TTC549 (cell line): Measurements from ENCODE around the gene ZFC3H1.
"Not testable (repeated sequence)": the region's sequence is repeated elsewhere in the genome, so short reads cannot be mapped to it uniquely, and the experiment has no call there.

Experiments
- FAIRE-seq: peaks from 2 replicates; lab custom pipeline; 2012; peaks lifted over from hg19 to GRCh38; lab: Jason Lieb, UNC

The ZFC3H1 gene

GRCh38 chr12:71663561-71664410, at the start of gene ZFC3H1, which contains the start of gene THAP2:
Gene ZFC3H1 (minus strand): TSS chr12:71663848. CDS start chr12:71663610, 238 bp downstream.
Gene THAP2 (plus strand): TSS chr12:71664301. CDS start chr12:71664510, 209 bp downstream.
- FAIRE-seq = peak; percentile 95

DNA sequence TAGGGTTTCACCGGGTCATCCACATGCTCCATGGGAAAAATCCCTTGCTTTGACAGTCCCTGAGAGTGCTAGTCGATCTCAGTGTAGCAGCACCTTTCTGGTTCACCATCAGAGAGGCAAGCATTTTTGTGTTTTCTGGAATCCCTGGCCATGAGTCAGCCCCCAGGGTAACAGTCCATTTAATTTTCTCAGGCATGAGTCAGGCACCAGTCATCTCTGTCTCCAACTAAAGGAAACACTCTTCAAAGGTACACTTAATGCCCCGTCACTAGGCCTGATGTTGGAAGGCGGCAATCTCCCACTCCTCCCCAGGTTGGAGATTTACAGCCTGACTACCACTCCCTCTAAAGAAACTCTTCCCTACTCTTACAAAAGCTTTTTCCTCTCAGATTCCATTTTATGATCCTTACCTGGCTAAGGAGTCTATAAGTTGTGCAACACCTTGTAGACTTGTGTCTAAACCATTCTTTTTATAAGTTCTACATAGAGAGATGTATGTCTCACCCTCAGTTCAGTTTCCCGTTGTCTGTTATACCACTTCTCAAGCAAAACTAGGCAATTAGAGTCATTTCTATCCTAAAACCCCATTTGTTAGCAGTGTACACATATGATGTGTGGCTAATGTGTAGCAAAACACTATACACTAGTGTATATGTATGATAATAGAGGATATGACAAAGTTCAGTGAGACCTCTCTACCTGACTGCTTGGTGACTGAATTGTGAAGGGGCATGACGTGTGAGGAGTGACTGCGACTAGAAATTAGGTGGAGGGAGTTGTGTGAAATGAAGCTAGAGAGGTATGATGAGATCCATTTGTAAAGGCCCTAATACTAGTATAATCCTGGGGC, 46.9 kb upstream of the ZFC3H1 start:
- FAIRE-seq = no peak

DNA sequence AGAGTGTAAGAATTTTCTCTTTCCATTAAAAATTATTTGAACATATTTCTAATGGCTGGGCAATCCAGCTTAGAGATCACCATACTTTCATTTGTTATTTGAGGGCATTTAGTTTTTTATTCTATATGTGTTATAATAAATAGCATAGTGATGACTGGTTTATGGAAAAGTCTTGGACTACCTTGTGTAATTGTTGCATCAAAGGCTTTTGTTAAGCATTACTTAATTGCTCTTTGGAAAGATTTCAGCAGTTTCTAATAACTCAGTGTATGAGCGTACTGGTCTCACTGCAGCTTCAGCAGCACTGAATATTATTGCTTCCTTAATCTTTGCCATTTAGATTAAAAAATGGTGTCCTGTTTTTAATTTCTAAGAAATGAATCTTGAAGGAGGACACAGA, 45.0 kb upstream of the ZFC3H1 start:
- FAIRE-seq = no peak

- no peak for FAIRE-seq
Measured at GRCh38 chr12:71704920-71705319, 41.3 kb upstream of the ZFC3H1 start.

GRCh38 chr12:71703206-71703605, 39.6 kb upstream of the ZFC3H1 start:
- FAIRE-seq = no peak

GRCh38 chr12:71702590-71702989, 38.9 kb upstream of the ZFC3H1 start:
- FAIRE-seq = no peak

GRCh38 chr12:71702181-71702580, 38.5 kb upstream of the ZFC3H1 start:
- not testable (repeated sequence) for FAIRE-seq

GRCh38 chr12:71695782-71696181, 32.1 kb upstream of the ZFC3H1 start:
- FAIRE-seq = no peak

DNA sequence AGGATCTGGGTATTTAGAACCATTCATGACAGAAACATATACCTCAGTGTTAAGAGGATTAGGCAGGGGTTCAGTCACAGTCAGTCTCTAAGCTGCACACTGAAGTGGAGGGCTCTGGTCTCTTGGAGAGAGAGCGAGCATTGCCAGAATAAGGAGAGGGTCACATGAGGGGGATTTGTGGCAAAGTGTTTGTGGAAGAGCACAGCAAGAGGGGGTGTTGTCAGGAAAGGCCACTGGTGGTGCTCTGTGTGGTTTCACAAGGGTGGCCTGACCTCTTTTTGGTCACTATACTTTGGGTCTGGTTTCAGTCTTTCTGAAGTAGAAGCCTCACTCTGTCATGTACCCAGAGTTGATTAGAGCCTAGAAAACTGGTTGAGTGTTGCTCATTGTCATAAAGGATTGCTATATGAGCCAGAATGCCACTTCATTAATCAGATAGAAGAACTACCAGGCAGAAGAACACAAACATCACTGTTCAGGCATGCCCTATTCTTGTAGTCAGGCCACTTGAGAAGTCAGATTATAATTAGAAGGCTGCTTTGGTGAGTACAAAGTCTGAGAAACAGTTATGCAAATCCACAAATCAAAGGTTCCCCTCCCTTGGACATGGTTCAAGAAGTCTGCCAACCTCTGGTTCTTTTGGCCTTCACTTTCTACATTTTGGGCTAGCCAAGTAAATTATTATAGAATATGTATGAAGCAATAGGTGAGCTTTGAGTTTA, 30.6 kb upstream of the ZFC3H1 start:
- FAIRE-seq = no peak

DNA sequence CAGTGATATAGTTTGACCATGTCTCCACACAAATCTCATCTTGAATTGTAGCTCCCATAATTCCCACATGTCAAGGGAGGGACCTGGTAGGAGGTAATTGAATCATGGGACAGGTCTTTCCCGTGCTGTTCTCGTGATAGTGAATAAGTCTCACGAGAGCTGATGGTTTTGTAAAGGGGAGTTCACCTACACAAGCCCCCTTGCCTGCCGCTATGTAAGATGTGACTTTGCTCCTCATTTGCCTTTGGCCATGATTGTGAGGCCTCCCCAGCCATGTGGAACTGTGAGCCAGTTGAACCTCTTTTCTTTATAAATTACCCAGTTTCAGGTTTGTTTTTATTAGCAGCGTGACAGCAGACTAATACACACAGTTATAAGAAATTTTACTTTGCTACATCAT, 30.0 kb upstream of the ZFC3H1 start:
- not testable (repeated sequence) for FAIRE-seq

GRCh38 chr12:71693126-71693525, 29.5 kb upstream of the ZFC3H1 start:
- FAIRE-seq = no peak

DNA sequence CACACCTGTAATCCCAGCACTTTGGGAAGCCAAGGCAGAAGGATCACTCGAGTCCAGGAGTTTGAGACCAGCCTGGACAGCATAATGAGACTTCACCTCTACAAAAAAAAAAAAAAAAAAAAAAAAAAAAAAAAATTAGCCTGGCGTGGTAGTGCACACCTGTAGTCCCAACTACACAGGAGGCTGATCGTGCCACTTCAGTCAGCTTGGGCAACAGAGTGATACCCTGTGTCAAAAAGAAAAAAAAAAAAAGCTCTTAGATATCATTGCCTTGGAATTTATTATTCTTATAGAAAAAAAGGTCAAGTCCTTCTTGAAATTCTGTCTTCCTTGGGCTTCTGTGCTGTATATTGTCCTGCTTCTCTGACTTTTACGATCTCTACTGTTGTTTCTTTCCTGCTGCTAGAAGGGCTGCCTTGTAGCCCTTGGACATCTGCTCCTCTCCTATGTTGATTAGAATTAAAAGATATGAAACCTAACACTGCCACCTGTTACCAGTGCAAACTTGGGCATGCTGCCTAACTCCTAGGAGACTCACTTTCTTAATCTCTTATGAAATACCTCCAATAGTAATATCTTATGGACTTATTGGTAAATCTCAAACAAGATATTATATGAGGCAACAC, 28.0 kb upstream of the ZFC3H1 start:
- no peak for FAIRE-seq

GRCh38 chr12:71688961-71689570, 25.4 kb upstream of the ZFC3H1 start:
- FAIRE-seq = no peak

DNA sequence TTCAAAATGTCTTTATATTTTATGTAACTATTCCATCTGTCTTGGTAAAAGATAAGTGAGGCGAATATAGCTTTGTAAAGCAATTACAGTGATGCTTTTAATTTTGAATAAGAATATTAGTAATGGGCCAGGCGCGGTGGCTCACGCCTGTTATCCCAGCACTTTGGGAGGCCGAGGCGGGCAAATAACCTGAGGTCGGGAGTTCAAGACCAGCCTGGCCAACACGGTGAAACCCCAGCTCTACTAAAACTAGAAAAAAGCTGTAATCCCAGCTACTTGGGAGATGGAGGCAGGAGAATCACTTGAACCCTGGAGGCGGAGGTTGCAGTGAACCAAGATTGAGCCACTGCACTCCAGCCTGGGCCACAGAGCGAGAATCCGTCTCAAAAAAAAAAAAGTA, 23.5 kb upstream of the ZFC3H1 start:
- FAIRE-seq = not testable (repeated sequence)

GRCh38 chr12:71686658-71687025, 23.0 kb upstream of the ZFC3H1 start:
- FAIRE-seq = no peak

- peak; percentile 11 for FAIRE-seq
Measured at GRCh38 chr12:71685914-71686657, 22.4 kb upstream of the ZFC3H1 start, which contains the start of gene TMEM19. Gene TMEM19 (plus strand): TSS chr12:71686082. CDS start chr12:71686681, 599 bp downstream.

DNA sequence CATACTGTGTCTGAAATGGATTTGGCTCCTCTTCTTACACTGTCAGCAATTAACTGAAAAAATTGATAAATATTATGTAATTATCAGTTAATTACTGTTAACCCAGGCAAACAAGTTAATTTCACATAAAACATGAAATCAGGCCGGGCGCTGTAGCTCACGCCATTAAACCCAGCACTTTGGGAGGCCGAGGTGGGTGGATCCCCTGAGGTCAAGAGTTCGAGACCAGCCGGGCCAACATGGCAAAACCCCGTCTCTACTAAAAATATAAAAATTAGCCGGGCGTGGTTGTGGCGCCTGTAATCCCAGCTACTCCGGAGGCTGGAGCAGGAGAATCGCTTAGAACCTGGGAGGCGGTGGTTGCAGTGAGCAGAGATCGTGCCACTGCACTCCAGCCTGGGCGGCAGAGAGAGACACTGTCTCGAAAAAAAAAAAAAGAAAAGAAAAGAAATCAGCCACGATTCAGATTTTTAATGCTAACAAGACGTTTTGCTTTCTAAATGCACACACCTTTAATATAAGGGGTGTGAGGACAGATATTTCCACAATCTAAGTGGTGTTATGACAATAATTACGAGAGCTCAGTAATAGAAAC, 21.8 kb upstream of the ZFC3H1 start:
- FAIRE-seq = no peak

DNA sequence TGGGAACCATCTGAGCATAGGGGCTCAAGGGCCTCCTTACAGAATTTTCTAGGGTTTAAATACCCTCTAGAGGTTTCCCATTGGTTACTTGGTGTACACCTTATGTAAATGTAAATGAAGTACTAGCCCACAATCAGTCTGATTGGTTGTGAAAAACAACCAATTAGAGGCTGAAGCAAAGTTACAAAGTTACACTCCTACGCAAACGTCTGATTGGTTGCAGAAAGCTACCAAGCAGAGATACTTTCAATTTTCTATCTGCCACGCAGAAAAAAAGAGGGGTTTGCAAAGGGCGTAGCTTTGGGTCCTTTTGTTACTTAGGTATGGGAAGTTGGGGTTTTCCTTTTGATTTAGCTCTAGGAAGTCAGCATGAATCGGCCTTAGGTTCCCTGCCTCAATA, 20.4 kb upstream of the ZFC3H1 start:
- no peak for FAIRE-seq

GRCh38 chr12:71683633-71684032, 20.0 kb upstream of the ZFC3H1 start:
- FAIRE-seq = no peak

DNA sequence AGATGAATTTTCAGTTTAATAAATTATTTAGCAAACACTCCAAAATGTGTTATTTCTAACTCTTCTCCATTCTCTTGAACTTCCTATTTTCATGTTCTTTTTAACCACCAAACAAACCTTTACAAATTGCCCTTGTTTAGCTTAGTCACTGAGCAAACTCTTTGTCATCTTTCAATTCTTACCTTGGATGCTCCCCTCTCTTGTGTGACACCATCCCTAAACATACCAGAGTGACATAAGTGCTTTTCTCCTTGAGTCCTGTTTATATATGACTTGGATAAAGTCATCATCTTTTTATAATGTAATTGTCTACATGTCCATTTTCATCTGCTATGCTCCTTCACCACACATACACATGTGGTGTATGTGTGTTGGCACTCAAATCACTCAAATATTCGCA, 18.8 kb upstream of the ZFC3H1 start:
- FAIRE-seq = no peak
